NCI-H2171 (cell line): ENCODE results near the gene ASF1B.
"Not testable (repeated sequence)": the region's sequence is repeated elsewhere in the genome, so short reads cannot be mapped to it uniquely, and the experiment has no call there.

ENCODE experiments used
- DNase-seq: peaks from one replicate; lab custom pipeline; 2025; lab: John Stamatoyannopoulos, UW

ASF1B gene

GRCh38 chr19:14136509-14137281 is at the start of gene ASF1B:
Gene ASF1B, minus strand, starts transcription at chr19:14136589. Its CDS starts 133 bp downstream, at chr19:14136456.
- DNase-seq, result peak; percentile 100

GRCh38 chr19:14185691-14186090 is 49.3 kb upstream of the ASF1B start:
- DNase-seq, result not testable (repeated sequence)

GRCh38 chr19:14185158-14185557 is 48.8 kb upstream of the ASF1B start:
- no peak for DNase-seq

- peak; percentile 41 for DNase-seq
Observed at GRCh38 chr19:14183741-14184350, 47.5 kb upstream of the ASF1B start.

- no peak for DNase-seq
Observed at GRCh38 chr19:14182476-14182875, 46.1 kb upstream of the ASF1B start.

GRCh38 chr19:14181906-14182305 is 45.5 kb upstream of the ASF1B start:
- DNase-seq, result no peak

- not testable (repeated sequence) for DNase-seq
Observed at GRCh38 chr19:14181199-14181598, 44.8 kb upstream of the ASF1B start.

- no peak for DNase-seq
Observed at GRCh38 chr19:14177496-14178074, 41.2 kb upstream of the ASF1B start.

- DNase-seq, result no peak
Observed at GRCh38 chr19:14175351-14175792, 39.0 kb upstream of the ASF1B start.

GRCh38 chr19:14174883-14175282 is 38.5 kb upstream of the ASF1B start:
- no peak for DNase-seq

- no peak for DNase-seq
Observed at GRCh38 chr19:14168993-14169392, 32.6 kb upstream of the ASF1B start.

GRCh38 chr19:14168259-14168972 is 32.0 kb upstream of the ASF1B start:
- DNase-seq, result no peak

GRCh38 chr19:14167576-14168138 is 31.3 kb upstream of the ASF1B start:
- no peak for DNase-seq

- no peak for DNase-seq
Observed at GRCh38 chr19:14166999-14167575, 30.7 kb upstream of the ASF1B start.

- no peak for DNase-seq
Observed at GRCh38 chr19:14165990-14166830, 29.8 kb upstream of the ASF1B start.

- DNase-seq, result no peak
Observed at GRCh38 chr19:14164724-14165493, 28.5 kb upstream of the ASF1B start.

- DNase-seq, result no peak
Observed at GRCh38 chr19:14164082-14164481, 27.7 kb upstream of the ASF1B start.

- DNase-seq, result no peak
Observed at GRCh38 chr19:14162871-14163297, 26.5 kb upstream of the ASF1B start.

GRCh38 chr19:14161305-14161704 is 24.9 kb upstream of the ASF1B start:
- DNase-seq, result no peak
